ENCODE results near the gene LRP6.

The LRP6 gene

DNA sequence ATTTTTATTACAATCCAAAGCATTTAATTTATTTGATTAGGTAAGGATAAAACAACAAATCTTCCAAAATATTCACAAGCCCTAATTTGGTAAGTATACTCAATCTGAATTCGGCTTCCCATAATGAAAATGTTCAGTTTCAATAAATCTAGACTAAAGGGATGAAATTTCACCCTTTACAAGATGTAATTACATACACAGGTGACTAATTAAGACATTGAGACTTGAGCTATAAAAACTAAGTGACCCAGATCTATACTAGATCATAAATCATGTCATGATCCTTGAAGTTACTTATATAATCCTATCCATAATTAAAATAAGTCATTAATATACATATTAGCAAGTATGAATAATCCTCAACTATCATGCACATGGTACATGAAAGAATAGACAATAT is 36.6 kb downstream of the LRP6 start:
- no peak overlapping the region for H3K4me3 ChIP-seq (ENCODE audit: low read length in 2 of 2)
- no peak overlapping the region for H4K91ac ChIP-seq (ENCODE audit: low read depth, low read length, poor library complexity)
- no CpG with 5 or more reads among the region's 1 CpG for WGBS, 2 donors (ENCODE audit: extremely low coverage in 2 of 2, insufficient read length in 2 of 2, insufficient replicate concordance in 1 of 2)
- no peak overlapping the region for H2AFZ ChIP-seq (ENCODE audit: low read length)
- no peak overlapping the region for H2BK120ac ChIP-seq (ENCODE audit: low read depth, low read length)
- H3K14ac ChIP-seq (ENCODE audit: low read length), result no peak overlapping the region
- no peak overlapping the region for H2BK15ac ChIP-seq (ENCODE audit: low read length)
- no peak overlapping the region for H2BK5ac ChIP-seq (ENCODE audit: low read length)
- H3K23ac ChIP-seq (ENCODE audit: low read depth, low read length, poor library complexity), result no peak overlapping the region
- no peak overlapping the region for H3K27ac ChIP-seq (replicated peaks; ENCODE audit: low read length)
- no peak for DNase-seq (ENCODE audit: low spot score)
- H3K9ac ChIP-seq (ENCODE audit: low read depth, low read length, poor library complexity), result no peak overlapping the region
- H3K9me3 ChIP-seq (replicated peaks in 1 of 2; ENCODE audit: control insufficient read depth in 2 of 2, insufficient read depth in 1 of 2, low read depth in 1 of 2, low read length in 2 of 2), result peaks cover 0 to 16% of the 10 kb centered on the region in 2 donors
- H3K79me1 ChIP-seq (ENCODE audit: low read depth, low read length), result no peaks in the 10 kb centered on the region
- no peak overlapping the region for H2AK5ac ChIP-seq (ENCODE audit: low read depth, low read length)
- H3K18ac ChIP-seq (ENCODE audit: low read length), result no peak overlapping the region
- peaks cover 4 to 10% of the 10 kb centered on the region in 2 donors for H3K4me1 ChIP-seq (ENCODE audit: control insufficient read depth in 2 of 2, insufficient read depth in 1 of 2, low read depth in 1 of 2, low read length in 2 of 2)
- H2BK12ac ChIP-seq (ENCODE audit: low read length), result no peak overlapping the region
- peaks cover 0 to 2% of the 10 kb centered on the region in 2 donors for H3K36me3 ChIP-seq (replicated peaks in 1 of 2; ENCODE audit: control insufficient read depth in 2 of 2, insufficient read depth in 2 of 2, low read length in 2 of 2)
- H3K27me3 ChIP-seq (ENCODE audit: control insufficient read depth in 3 of 3, insufficient read depth in 3 of 3, low read depth in 1 of 3, low read length in 3 of 3), result no peaks in the 10 kb centered on the region
- no peak overlapping the region for H3K4me2 ChIP-seq (ENCODE audit: insufficient read depth, low read length, poor library complexity, severe bottlenecking)
- H4K8ac ChIP-seq (ENCODE audit: low read depth, low read length), result no peak overlapping the region
- no peak overlapping the region for H3K4ac ChIP-seq (ENCODE audit: low read length)

DNA sequence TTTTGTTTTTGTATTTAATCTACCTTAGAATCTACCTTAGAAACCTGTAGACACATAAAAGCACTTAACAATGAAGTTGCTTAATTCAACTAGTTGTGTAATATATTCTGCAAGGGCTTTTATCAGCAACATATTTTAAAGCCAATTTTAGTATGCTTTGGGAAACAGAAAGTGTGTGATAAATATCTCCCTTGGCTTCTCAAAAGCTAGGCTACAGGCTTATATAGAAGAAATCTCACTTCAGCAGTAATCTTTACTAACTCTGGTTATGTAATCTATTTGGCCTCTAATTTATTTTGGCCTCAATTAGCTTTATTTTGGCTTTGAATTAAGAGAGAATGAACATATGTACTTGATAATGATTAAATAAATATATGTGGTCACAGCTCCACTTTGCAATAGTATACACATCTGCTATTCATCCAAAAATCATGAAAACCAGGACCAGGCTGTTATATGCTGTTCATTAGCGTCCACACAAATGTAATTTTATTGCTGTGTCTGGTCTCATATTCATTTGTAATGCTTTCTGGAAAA is 37.2 kb downstream of the LRP6 start:
- Histone ChIP-seq H2AK5ac (ENCODE audit: low read depth, low read length) (no peak overlapping the region), H4K91ac (ENCODE audit: low read depth, low read length, poor library complexity) (no peak overlapping the region), H3K27ac (replicated peaks; ENCODE audit: low read length) (no peak overlapping the region), H3K4me1 (ENCODE audit: control insufficient read depth in 2 of 2, insufficient read depth in 1 of 2, low read depth in 1 of 2, low read length in 2 of 2) (peaks cover 4 to 10% of the 10 kb centered on the region in 2 donors), H3K27me3 (ENCODE audit: control insufficient read depth in 3 of 3, insufficient read depth in 3 of 3, low read depth in 1 of 3, low read length in 3 of 3) (no peaks in the 10 kb centered on the region), H3K9ac (ENCODE audit: low read depth, low read length, poor library complexity) (no peak overlapping the region), H3K4ac (ENCODE audit: low read length) (no peak overlapping the region), H2BK12ac (ENCODE audit: low read length) (no peak overlapping the region), H3K4me3 (ENCODE audit: low read length in 2 of 2) (no peak overlapping the region), H4K8ac (ENCODE audit: low read depth, low read length) (no peak overlapping the region), H3K36me3 (replicated peaks in 1 of 2; ENCODE audit: control insufficient read depth in 2 of 2, insufficient read depth in 2 of 2, low read length in 2 of 2) (peaks cover 0 to 2% of the 10 kb centered on the region in 2 donors), H3K9me3 (replicated peaks in 1 of 2; ENCODE audit: control insufficient read depth in 2 of 2, insufficient read depth in 1 of 2, low read depth in 1 of 2, low read length in 2 of 2) (peaks cover 0 to 19% of the 10 kb centered on the region in 2 donors), H3K14ac (ENCODE audit: low read length) (no peak overlapping the region), H3K23ac (ENCODE audit: low read depth, low read length, poor library complexity) (no peak overlapping the region), H2BK120ac (ENCODE audit: low read depth, low read length) (no peak overlapping the region), H2BK15ac (ENCODE audit: low read length) (no peak overlapping the region), H2AFZ (ENCODE audit: low read length) (no peak overlapping the region), H3K79me1 (ENCODE audit: low read depth, low read length) (no peaks in the 10 kb centered on the region), H2BK5ac (ENCODE audit: low read length) (no peak overlapping the region), H3K4me2 (ENCODE audit: insufficient read depth, low read length, poor library complexity, severe bottlenecking) (no peak overlapping the region), H3K18ac (ENCODE audit: low read length) (no peak overlapping the region)
- no peak for DNase-seq (ENCODE audit: low spot score)
- no CpG with 5 or more reads among the region's 1 CpG for WGBS, 2 donors (ENCODE audit: extremely low coverage in 2 of 2, insufficient read length in 2 of 2, insufficient replicate concordance in 1 of 2)

GRCh38 chr12:12228402-12228801 is 38.4 kb downstream of the LRP6 start:
- Histone ChIP-seq H3K18ac (ENCODE audit: low read length) (no peak overlapping the region), H2BK12ac (ENCODE audit: low read length) (no peak overlapping the region), H3K4me3 (ENCODE audit: low read length in 2 of 2) (no peak overlapping the region), H3K9me3 (replicated peaks in 1 of 2; ENCODE audit: control insufficient read depth in 2 of 2, insufficient read depth in 1 of 2, low read depth in 1 of 2, low read length in 2 of 2) (peaks cover 0 to 21% of the 10 kb centered on the region in 2 donors), H3K14ac (ENCODE audit: low read length) (no peak overlapping the region), H2AFZ (ENCODE audit: low read length) (no peak overlapping the region), H2BK5ac (ENCODE audit: low read length) (no peak overlapping the region), H2AK5ac (ENCODE audit: low read depth, low read length) (no peak overlapping the region), H3K4me2 (ENCODE audit: insufficient read depth, low read length, poor library complexity, severe bottlenecking) (no peak overlapping the region), H3K36me3 (replicated peaks in 1 of 2; ENCODE audit: control insufficient read depth in 2 of 2, insufficient read depth in 2 of 2, low read length in 2 of 2) (peaks cover 0 to 2% of the 10 kb centered on the region in 2 donors), H3K4ac (ENCODE audit: low read length) (no peak overlapping the region), H3K27me3 (ENCODE audit: control insufficient read depth in 3 of 3, insufficient read depth in 3 of 3, low read depth in 1 of 3, low read length in 3 of 3) (no peaks in the 10 kb centered on the region), H3K79me1 (ENCODE audit: low read depth, low read length) (no peaks in the 10 kb centered on the region), H3K27ac (replicated peaks; ENCODE audit: low read length) (no peak overlapping the region), H3K23ac (ENCODE audit: low read depth, low read length, poor library complexity) (no peak overlapping the region), H4K91ac (ENCODE audit: low read depth, low read length, poor library complexity) (no peak overlapping the region), H4K8ac (ENCODE audit: low read depth, low read length) (no peak overlapping the region), H3K9ac (ENCODE audit: low read depth, low read length, poor library complexity) (peak overlapping the region; percentile 64), H2BK120ac (ENCODE audit: low read depth, low read length) (no peak overlapping the region), H3K4me1 (ENCODE audit: control insufficient read depth in 2 of 2, insufficient read depth in 1 of 2, low read depth in 1 of 2, low read length in 2 of 2) (peaks cover 4 to 10% of the 10 kb centered on the region in 2 donors), H2BK15ac (ENCODE audit: low read length) (no peak overlapping the region)
- WGBS, 2 donors (ENCODE audit: extremely low coverage in 2 of 2, insufficient read length in 2 of 2, insufficient replicate concordance in 1 of 2), result no CpG with 5 or more reads among the region's 5 CpGs
- no peak for DNase-seq (ENCODE audit: low spot score)

GRCh38 chr12:12226187-12226586 is 40.7 kb downstream of the LRP6 start:
- no peaks in the 10 kb centered on the region for H3K27me3 ChIP-seq (ENCODE audit: control insufficient read depth in 3 of 3, insufficient read depth in 3 of 3, low read depth in 1 of 3, low read length in 3 of 3)
- H3K4ac ChIP-seq (ENCODE audit: low read length), result no peak overlapping the region
- no peak overlapping the region for H2BK120ac ChIP-seq (ENCODE audit: low read depth, low read length)
- H4K91ac ChIP-seq (ENCODE audit: low read depth, low read length, poor library complexity), result no peak overlapping the region
- H3K23ac ChIP-seq (ENCODE audit: low read depth, low read length, poor library complexity), result no peak overlapping the region
- WGBS, 2 donors (ENCODE audit: extremely low coverage in 2 of 2, insufficient read length in 2 of 2, insufficient replicate concordance in 1 of 2), result no CpG with 5 or more reads among the region's 1 CpG
- no peak overlapping the region for H2AK5ac ChIP-seq (ENCODE audit: low read depth, low read length)
- no peak overlapping the region for H2BK5ac ChIP-seq (ENCODE audit: low read length)
- peaks cover 0 to 21% of the 10 kb centered on the region in 2 donors for H3K9me3 ChIP-seq (replicated peaks in 1 of 2; ENCODE audit: control insufficient read depth in 2 of 2, insufficient read depth in 1 of 2, low read depth in 1 of 2, low read length in 2 of 2)
- no peak overlapping the region for H2BK15ac ChIP-seq (ENCODE audit: low read length)
- no peaks in the 10 kb centered on the region for H3K79me1 ChIP-seq (ENCODE audit: low read depth, low read length)
- H4K8ac ChIP-seq (ENCODE audit: low read depth, low read length), result no peak overlapping the region
- no peak overlapping the region for H2AFZ ChIP-seq (ENCODE audit: low read length)
- DNase-seq (ENCODE audit: low spot score), result no peak
- H3K4me1 ChIP-seq (ENCODE audit: control insufficient read depth in 2 of 2, insufficient read depth in 1 of 2, low read depth in 1 of 2, low read length in 2 of 2), result peaks cover 4 to 5% of the 10 kb centered on the region in 2 donors
- H3K27ac ChIP-seq (replicated peaks; ENCODE audit: low read length), result no peak overlapping the region
- no peak overlapping the region for H3K4me3 ChIP-seq (ENCODE audit: low read length in 2 of 2)
- peaks cover 0 to 2% of the 10 kb centered on the region in 2 donors for H3K36me3 ChIP-seq (replicated peaks in 1 of 2; ENCODE audit: control insufficient read depth in 2 of 2, insufficient read depth in 2 of 2, low read length in 2 of 2)
- no peak overlapping the region for H3K18ac ChIP-seq (ENCODE audit: low read length)
- no peak overlapping the region for H2BK12ac ChIP-seq (ENCODE audit: low read length)
- H3K14ac ChIP-seq (ENCODE audit: low read length), result no peak overlapping the region
- H3K9ac ChIP-seq (ENCODE audit: low read depth, low read length, poor library complexity), result no peak overlapping the region
- H3K4me2 ChIP-seq (ENCODE audit: insufficient read depth, low read length, poor library complexity, severe bottlenecking), result no peak overlapping the region

All from neuronal stem cell (in vitro differentiated cells).